Stimulated activated CD4-positive, alpha-beta T cell treated with anti-CD3 and anti-CD28 coated beads, Interleukin-4, amount 100 ng/mL, for 48 hours (primary cell): Measurements from ENCODE around the gene SPRR5.

Source experiments
- DNase-seq, 2 donors: peaks; one replicate each; pipeline ENCODE4 v3.0.0-alpha.2; 2020; ENCODE audit warnings: low read depth in 2 of 2

SPRR5 gene, protein sequence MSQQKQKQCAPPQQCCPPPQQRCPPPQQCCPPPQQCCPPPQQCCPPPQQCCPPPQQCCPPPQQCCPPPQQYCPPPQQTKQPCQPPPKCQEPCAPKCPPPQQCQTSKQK

GRCh38 chr1:152946651-152947256 is at the start of gene SPRR5:
TSS of gene SPRR5 (plus strand) at chr1:152947206. CDS start at chr1:152948555, 1,349 bp downstream.
- DNase-seq = no peak

DNA sequence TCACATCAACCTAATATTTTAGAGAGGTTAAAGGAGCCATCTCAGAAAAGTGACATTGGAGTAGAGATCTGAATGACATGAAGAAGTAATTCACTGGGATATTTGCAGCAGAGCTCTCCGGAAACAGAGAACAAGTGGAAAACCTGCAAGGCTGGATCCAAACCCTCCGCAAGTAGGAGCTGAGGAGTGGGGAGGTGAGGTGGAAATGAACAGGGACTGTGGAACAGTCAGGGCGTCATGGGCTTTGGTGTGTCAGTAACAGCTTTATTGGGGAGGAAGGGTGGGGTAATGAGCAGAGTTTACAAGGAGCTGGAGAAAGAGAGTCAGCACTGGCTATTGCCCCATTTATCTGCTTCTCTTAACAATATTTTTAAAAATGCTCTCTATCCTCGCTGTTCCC is 48.0 kb upstream of the SPRR5 start:
- no peak for DNase-seq

- no peak for DNase-seq
Measured at GRCh38 chr1:152899883-152900282, 47.1 kb upstream of the SPRR5 start.

DNA sequence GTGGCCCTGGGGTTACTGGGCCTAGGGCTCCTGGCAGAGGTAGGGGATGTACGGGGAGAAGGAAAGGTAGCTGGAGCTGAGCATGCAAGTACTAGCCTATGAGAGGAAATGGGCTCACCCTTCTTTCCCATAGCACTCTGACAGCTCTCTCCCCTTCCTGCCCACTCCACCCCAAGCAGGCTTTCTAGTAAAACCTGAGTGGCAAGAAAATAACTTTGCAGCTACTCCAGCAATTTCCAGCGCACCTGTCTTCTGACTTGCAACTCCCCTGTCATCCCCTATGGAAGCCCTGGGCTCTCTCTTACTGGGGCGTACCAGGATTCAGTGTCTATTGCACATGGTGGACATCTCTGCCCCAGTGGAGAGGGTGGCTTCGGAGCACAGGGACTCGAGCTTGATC is 45.4 kb upstream of the SPRR5 start:
- DNase-seq = no peak

GRCh38 chr1:152902636-152903035 is 44.4 kb upstream of the SPRR5 start:
- no peak for DNase-seq

GRCh38 chr1:152904688-152905440 is 42.1 kb upstream of the SPRR5 start:
- no peak for DNase-seq

GRCh38 chr1:152906023-152906565 is 40.9 kb upstream of the SPRR5 start:
- no peak for DNase-seq

- no peak for DNase-seq
Measured at GRCh38 chr1:152907686-152908601, 39.1 kb upstream of the SPRR5 start, which contains the start of gene IVL. TSS of gene IVL (plus strand) at chr1:152908546. CDS start at chr1:152909798, 1,252 bp downstream.

GRCh38 chr1:152909206-152909605 is 37.8 kb upstream of the SPRR5 start:
- DNase-seq = no peak

DNA sequence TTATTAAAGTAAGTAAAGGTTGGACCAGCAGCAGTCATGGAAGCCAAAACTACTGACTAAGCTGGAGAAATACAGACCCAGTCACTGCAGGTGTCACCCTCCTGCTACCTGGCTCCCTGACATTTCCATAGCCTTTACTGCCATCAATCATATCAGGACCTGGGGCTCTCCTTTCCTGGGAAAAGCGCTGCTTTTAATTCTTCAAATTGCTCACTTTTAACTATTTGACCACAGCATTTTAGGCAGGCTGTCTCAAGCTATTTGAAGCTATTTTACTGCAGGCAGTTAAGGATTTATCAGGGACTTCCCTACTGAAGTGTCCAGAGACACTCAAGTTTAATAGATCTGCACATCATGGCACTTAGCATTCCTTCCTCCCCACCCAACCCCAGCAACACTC is 34.5 kb upstream of the SPRR5 start:
- DNase-seq = no peak

DNA sequence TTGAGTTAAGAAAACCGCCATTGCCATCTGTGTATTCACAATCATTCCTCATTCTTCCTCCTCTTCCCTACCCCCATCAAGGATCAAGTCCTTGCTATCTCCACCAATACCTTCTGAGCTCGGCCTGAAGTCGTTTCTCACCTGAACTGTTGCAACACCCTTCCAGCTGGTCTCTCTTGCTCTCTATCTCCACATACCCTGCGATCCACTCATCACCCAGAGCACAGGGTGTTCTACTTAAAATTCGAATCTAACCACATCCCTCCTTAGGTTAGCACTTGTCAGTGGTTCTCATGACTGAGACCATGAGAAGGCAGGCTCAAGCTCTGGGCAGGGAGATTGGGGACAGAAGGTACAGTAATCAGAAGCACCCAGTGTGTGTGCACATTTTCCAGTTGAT is 34.1 kb upstream of the SPRR5 start:
- DNase-seq = no peak

- DNase-seq = no peak
Measured at GRCh38 chr1:152917794-152918193, 29.2 kb upstream of the SPRR5 start.

- no peak for DNase-seq
Measured at GRCh38 chr1:152919071-152919470, 27.9 kb upstream of the SPRR5 start.

DNA sequence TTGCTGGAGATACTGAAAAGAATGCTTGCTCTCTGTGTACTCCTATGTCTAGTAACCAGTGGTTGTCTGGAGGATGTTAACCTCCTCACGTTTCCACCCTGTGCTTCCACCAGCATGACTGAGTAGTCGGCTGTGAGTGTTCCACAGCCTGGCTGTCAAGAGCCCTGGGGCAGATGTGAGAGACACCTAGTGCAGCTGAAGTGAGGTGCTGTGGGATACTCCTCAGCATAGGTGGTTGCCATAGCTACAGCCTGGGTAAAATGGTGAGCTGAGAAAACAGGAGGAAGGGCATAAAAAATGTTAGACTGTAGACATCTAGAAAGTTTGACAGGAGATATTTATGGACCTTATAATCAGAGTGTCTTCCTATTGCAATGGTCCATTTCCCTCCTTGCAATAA is 22.8 kb upstream of the SPRR5 start:
- no peak for DNase-seq

DNA sequence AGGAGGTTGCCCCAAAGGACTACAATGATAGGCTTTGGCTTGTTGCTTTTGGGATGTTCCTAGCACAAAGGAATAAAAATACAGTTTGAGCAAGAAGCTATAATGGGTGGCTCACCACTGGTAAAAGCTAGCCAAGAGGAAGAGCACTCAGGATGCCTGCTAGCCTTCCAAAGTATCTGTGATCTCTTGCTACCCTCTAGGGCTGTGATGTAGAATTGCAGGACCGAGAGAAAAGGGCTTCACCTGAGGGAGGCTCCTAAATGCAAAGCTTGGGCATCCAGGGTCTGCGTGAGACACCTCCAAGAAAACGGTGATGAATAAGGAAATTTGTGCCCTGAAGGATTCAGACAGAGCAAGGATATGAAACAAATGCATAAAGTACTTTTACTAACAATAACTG is 20.9 kb upstream of the SPRR5 start:
- DNase-seq = no peak

- no peak for DNase-seq
Measured at GRCh38 chr1:152928671-152929070, 18.3 kb upstream of the SPRR5 start.

DNA sequence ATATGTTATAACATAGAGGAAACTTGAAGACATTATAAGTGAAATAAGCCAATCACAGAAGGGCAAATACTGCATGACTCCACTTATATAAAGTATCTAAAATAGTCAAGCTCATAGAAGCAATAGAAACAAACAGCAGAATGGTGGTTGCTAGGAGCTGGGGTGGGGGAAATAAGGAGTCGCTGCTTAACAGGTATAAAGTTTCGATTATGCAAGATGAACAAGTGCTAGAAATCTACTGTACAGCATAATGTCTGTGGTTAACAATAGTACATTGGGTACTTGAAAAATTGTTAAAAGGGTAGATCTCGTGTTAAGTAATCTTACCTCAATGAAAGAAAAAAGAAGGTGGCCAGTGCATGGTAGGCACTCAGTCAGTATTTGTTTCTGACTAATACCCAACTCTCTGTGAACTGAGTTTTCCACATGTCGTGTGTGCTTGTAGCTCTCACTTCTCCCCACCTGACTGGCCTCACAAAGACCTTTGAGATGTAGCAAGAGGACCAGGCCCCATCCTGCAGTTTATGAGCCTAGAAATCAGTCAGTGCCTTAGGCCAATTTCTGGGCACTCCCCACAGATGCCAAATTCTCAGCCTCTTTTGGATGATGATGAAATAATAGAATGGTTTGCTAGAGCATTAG is 14.7 kb upstream of the SPRR5 start:
- no peak for DNase-seq

GRCh38 chr1:152933196-152933595 is 13.8 kb upstream of the SPRR5 start:
- DNase-seq = no peak

- DNase-seq = no peak
Measured at GRCh38 chr1:152940614-152941013, 6.4 kb upstream of the SPRR5 start.

- DNase-seq = no peak
Measured at GRCh38 chr1:152941037-152941711, 5.8 kb upstream of the SPRR5 start.

- no peak for DNase-seq
Measured at GRCh38 chr1:152942161-152942560, 4.8 kb upstream of the SPRR5 start.
